Inflammatory macrophage (primary cell): ENCODE results near the gene NAAA.
"Not testable (repeated sequence)": the region's sequence is repeated elsewhere in the genome, so short reads cannot be mapped to it uniquely, and the experiment has no call there.

Experiments used
- DNase-seq, 2 donors: peaks; one replicate each; pipeline ENCODE4 v3.0.0-alpha.2; 2020 to 2022

The NAAA gene

GRCh38 chr4:75919920-75920319 lies 20.9 kb downstream of the NAAA start:
- no peak for DNase-seq

- peak; percentile 12 to 19 for DNase-seq
Measured at GRCh38 chr4:75916091-75916661, 24.6 kb downstream of the NAAA start.

GRCh38 chr4:75912968-75913367 lies 27.8 kb downstream of the NAAA start:
- DNase-seq, result no peak

- not testable (repeated sequence) for DNase-seq
Measured at GRCh38 chr4:75910831-75911230, 30.0 kb downstream of the NAAA start.

GRCh38 chr4:75909405-75909804 lies 31.4 kb downstream of the NAAA start:
- DNase-seq, result no peak

GRCh38 chr4:75908555-75908954 lies 32.3 kb downstream of the NAAA start:
- peak in 1 of 2 donors; percentile 25 for DNase-seq

GRCh38 chr4:75907966-75908365 lies 32.8 kb downstream of the NAAA start:
- DNase-seq, result peak; percentile 53 to 69

- no peak for DNase-seq
Measured at GRCh38 chr4:75904076-75904475, 36.7 kb downstream of the NAAA start.

- no peak for DNase-seq
Measured at GRCh38 chr4:75902352-75902751, 38.5 kb downstream of the NAAA start, which contains the start of gene PPEF2. PPEF2 (minus strand) TSS chr4:75902452; CDS start chr4:75896325, 6,127 bp downstream.

- no peak for DNase-seq
Measured at GRCh38 chr4:75898536-75898935, 42.3 kb downstream of the NAAA start.

GRCh38 chr4:75895744-75896314 lies 45.0 kb downstream of the NAAA start:
- DNase-seq, result peak; percentile 40 to 53

GRCh38 chr4:75892508-75892907 lies 48.3 kb downstream of the NAAA start:
- no peak for DNase-seq

- no peak for DNase-seq
Measured at GRCh38 chr4:75891611-75892010, 49.2 kb downstream of the NAAA start.

GRCh38 chr4:75889537-75890199 lies 51.1 kb downstream of the NAAA start:
- no peak for DNase-seq

- DNase-seq, result no peak
Measured at GRCh38 chr4:75886104-75886503, 54.7 kb downstream of the NAAA start.

GRCh38 chr4:75881476-75881875 lies 59.3 kb downstream of the NAAA start:
- DNase-seq, result no peak

- DNase-seq, result no peak
Measured at GRCh38 chr4:75880278-75880677, 60.5 kb downstream of the NAAA start.

- DNase-seq, result no peak
Measured at GRCh38 chr4:75878246-75878756, 62.5 kb downstream of the NAAA start.

GRCh38 chr4:75876218-75876617 lies 64.6 kb downstream of the NAAA start:
- DNase-seq, result no peak

- DNase-seq, result no peak
Measured at GRCh38 chr4:75869100-75869499, 71.7 kb downstream of the NAAA start.

GRCh38 chr4:75867130-75867529 lies 73.7 kb downstream of the NAAA start:
- DNase-seq, result no peak
